Activated CD4-positive, alpha-beta T cell treated with anti-CD3 and anti-CD28 coated beads, Interleukin-10, Interleukin-2, amounts not matched to agents 100 ng/mL and 50 ng/mL, durations not matched to agents 16 hours and 8 hours (primary cell): ENCODE measurements around the gene KIF6.

ENCODE experiments used
- DNase-seq: peaks from one replicate; pipeline ENCODE4 v3.0.0-alpha.2; 2020

Gene KIF6

DNA sequence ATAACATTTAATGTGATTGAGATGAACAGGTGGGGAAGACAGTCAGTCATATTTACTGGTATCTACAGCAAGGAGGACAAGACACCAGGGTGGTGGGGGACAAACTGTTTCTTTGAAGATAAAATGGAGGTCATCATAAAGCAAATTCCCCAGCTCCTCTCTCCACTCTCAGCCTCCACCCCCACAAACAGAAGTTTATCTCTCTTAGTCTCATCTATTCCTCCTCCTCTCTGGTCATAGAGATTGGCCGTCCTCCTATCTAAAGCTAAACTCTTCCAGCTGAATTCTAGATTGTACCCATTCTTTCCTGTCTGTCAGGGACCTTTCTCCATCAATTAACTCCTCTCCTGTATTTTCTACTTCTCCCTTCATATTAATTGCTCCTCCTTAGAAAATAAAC is 71.1 kb downstream of the KIF6 start:
- DNase-seq = no peak

DNA sequence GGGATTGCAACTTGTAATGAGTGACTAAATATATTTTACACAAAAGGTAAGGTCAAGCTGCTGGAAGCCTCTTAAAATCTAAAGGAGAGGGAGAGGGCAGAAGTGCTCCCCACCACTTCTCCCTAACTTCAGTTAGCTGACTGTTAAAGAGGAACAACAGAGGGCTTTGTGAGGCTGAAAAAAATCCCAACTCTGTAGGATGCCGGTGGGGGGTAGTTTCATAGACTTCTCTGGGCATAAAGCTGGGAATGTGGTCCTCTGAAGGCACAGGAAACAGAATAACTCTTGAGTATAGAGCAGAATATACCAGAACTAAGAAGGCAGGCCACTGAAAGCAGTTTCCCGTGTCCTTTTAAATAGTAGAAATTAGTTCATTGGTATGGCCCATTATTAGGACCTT is 71.6 kb downstream of the KIF6 start:
- no peak for DNase-seq

GRCh38 chr6:39649996-39650395 is 75.2 kb downstream of the KIF6 start:
- no peak for DNase-seq

DNA sequence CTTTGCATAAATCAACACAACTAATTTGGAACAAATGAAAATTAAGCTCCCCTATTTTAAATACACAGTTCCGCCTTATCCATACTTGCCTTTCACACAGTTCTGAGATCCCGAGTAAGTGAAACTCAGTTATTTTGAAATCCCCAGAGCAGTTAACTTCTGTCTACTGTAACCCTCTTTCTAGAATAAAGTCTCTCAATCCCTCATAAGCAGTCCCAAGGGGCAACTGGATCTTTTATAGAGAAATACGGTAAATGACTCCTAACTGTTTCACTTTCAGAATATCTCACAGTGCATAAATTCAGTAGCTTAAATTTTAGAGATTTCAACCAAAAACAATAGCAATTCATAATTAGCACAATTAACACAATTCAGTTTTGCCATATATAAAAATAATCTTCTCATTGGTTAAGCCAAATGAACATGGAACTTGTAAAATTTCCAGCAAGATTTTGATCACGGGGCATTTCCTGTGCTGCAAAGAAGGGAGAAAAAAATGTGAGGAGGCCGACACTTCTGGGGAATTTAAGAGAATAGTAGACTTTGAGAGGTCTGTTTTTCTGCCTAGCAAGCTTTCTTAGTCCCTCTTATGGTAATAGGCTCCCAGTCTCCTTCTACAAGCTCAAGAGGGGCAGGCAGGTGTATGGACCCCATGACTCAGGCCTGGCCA is 78.3 kb downstream of the KIF6 start:
- no peak for DNase-seq

- DNase-seq = no peak
Observed at GRCh38 chr6:39642270-39642669, 82.9 kb downstream of the KIF6 start.

DNA sequence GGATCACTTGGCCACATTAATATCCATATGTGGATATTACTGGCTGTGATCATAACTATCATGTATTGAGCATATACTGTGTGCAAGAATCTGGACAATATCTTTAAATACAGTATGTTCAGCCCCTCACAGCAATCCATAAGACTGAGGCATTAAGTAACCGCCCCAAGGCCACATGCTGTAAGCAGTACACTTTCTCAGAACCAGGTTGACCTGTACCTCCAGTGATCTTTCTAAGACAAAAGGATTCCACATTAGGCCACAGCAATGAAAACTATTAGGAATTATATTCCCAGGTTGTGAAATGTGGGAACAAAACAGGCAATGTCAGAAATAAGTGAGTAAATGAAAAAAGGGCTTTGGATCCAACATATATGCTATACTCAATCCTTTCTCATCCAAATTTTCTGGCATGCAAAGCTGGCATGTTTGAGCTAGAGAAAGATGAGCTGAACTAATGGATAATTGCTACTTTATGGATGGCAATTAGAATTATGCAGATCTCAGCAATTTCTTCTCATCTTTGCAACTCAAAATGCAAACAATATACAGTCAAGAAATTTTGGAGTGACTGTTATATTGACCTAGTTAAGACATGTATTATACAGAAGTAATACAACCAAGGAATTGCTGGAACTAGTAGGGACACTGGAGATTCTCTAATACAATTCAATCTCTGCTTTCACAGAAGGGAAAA is 86.9 kb downstream of the KIF6 start:
- DNase-seq = no peak

DNA sequence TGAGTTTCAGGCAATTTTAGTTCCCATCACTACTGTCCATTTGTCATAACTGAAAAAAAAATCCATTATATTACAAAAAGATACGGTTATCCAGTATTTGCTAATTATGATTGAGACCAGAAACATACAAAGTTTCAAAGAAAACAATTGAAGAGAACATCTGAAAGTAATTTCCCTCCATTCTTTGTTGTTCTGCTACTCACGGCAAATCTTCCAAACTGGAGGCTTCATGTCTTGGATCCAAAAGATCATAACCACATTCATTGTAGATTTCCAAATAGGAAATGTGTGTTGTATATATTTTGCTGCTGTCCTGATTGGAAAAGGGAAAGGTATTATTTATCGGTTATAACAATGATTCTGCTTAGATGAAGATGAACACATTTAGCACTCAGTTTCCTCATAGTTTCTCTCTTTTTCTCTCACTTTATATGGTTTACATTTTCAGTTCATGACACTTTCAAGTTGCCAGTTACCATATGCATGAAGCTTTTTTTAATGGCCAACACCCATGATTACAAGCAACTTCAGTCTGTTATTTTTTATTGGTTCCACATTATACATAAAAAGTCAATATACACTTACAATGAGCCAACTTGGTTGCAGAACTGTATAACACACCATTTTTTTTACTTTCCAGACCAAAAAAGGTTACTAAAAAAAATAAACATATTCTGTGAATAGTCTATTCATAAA is 90.4 kb downstream of the KIF6 start:
- DNase-seq = no peak

DNA sequence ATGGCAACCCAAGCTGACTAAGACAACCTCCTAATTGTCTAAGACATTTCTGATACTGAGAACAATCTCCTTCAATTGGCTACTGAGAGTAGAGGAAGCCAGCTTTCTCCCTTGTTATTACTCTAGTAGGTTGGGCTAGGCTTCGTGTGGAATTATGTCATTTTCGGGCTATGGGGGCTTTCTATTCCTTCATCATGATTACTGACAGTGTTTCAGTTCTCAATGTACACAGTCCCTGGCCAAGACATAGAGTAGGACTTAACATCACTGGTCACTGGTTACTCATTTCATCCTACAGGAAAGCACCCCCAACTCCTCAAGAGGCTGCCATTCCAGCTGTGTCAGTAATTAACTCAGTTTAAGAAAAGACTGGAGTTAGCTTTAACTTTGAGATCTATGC is 100.0 kb downstream of the KIF6 start:
- DNase-seq = no peak

GRCh38 chr6:39623750-39624149 is 101.5 kb downstream of the KIF6 start:
- no peak for DNase-seq

- DNase-seq = no peak
Observed at GRCh38 chr6:39617520-39617919, 107.7 kb downstream of the KIF6 start.

DNA sequence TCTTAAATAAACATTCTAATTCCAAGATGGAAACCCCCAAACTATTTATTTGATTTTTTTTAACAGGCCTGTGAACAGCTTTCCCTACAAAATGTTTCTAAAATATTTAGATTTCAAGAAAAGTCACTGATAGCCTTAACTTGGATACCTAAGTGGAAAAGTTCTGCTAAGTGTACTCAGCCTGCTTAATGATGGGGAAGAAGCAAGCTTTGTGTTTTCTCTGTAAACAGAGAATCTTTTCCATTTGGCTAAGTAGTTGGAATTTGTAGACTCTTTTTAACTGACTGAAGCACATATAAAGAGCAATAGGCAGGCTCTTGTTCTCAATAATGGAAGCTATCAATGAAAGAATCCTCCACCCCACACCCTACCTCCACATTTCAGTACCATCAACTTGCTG is 108.2 kb downstream of the KIF6 start:
- DNase-seq = no peak

DNA sequence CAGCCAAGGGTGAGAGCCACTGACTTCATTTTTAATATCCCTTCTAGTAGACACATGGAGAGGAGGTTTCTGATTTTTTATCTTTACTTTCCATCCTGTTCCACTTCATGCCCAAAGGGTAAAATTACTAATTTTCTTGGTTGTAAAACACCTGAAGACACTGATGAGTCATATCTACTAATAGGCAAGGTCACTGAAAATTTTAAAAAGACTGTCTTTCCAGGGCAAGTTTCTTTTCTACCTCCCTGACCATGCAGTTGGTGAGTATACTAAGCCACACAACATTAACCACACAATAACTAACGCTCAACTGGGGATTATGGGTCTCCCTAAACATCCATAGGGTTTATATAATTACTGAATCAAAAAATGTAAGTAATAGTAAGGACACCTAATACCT is 109.6 kb downstream of the KIF6 start:
- no peak for DNase-seq

GRCh38 chr6:39614393-39614950 is 110.7 kb downstream of the KIF6 start:
- DNase-seq = no peak

- no peak for DNase-seq
Observed at GRCh38 chr6:39610221-39610620, 115.0 kb downstream of the KIF6 start.

- DNase-seq = no peak
Observed at GRCh38 chr6:39608652-39609345, 116.4 kb downstream of the KIF6 start.

DNA sequence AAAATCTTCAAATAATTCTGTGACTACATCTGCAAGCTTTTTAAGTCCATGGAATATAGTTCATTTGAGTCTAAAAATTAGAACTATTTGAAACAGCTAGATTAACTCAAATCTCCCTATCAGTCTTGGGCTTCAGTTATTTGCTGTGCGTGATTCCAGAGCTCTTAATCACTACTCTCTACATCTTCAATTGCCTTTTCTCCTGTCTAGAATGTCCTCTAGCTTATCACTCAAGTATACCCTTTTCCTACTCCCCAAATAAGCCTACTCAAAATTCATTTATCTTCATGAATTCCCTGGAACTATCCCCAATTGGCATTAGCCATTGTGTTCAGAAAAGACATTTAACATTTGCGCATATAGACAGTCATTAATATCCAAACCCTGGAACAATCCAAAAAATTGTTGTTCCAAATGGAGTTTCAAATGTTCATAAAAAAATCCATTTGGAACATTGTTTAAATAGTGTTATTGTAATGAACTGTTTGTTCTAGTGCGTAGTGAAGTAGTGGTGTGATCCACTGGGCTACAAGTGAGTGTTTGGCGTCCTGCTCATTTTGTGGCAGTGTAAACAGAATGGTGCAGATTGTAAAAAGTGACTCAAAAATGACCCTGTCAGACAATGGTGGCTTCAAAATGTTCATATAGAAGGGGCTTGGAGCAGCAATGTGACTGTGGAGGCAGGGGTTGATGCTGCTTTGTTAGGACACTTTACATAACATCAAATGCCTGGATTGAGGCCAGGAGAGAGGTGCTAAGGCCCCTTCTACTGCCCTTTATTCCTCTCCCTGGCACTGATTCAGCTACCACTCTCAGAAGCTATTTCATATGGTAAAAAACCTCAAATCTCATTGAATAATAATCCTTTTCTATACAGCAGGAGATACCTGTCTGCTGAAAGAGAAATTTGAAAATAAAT is 122.3 kb downstream of the KIF6 start:
- DNase-seq = no peak

DNA sequence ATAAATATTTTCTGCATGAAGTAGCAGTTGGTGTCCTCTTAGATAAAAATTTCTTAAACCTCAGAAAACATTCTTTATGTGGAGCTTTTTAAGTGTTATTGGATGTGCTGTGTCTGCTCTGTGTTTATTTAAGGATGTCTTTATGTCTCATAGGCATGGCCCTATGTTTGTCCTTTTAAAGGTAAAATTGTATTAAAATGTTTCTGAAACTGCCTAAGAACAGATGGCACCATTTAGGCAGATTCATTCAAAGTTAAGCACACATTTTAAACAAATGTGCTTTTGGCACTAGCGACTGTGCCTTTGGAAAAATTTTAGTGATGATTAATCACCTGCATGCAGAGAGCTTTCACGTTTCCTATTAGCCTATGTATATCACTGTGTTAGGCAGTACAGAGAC is 125.2 kb downstream of the KIF6 start:
- DNase-seq = no peak

- DNase-seq = no peak
Observed at GRCh38 chr6:39599341-39599740, 125.9 kb downstream of the KIF6 start.

DNA sequence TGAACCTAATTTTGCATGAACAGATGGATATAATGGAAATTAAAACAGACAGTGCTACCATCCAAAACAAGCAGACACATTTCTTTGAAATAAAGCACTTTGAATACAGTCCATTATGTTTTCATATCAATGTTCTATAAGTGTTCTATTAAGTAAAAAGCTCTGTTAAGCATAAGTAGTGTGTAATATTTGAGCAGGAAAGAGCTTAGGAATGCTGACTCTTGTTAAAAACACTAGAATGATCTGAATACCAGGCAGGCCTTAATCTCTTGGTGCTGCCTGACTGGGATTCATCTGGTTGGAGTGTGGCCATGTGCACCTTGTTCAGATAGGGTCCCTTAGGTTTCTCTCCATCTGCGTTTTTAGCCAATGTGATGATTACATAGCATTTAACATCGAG is 130.9 kb downstream of the KIF6 start:
- DNase-seq = no peak

- no peak for DNase-seq
Observed at GRCh38 chr6:39593646-39594045, 131.6 kb downstream of the KIF6 start.

DNA sequence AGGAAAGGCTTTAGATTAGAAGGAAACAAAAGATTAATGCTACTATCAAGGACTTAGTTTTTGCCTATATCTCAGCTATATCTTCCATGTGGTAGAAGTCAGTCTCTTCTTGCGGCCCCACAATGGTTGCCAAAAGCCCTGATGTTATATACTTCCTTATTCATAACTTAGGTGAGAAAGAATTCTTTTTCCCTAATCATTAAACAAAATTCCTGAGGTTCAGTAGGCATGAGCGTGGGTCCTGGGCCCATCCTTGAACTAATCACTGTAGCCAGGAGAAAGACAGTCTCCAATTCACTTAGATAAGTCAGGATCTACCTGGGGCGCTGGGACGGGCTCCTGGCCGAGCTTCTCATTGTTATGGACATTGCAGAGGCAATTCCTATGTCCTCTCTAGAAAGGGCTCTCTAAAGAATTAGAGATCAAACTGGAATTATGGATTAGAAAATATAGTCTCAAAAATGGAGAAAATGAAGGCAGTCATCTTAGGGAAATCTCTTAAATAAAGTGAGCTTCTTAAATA is 134.3 kb downstream of the KIF6 start:
- no peak for DNase-seq

- DNase-seq = no peak
Observed at GRCh38 chr6:39587080-39587479, 138.1 kb downstream of the KIF6 start.
